Measurements from ENCODE around the gene SLC35E1.
A peak's percentile ranks its signal among the peaks of the same experiment; 100 is the strongest.

SLC35E1 gene

GRCh38 chr19:16586991-16587832 is 15.0 kb upstream of the SLC35E1 start:
- TF ChIP-seq, protein P1, sequence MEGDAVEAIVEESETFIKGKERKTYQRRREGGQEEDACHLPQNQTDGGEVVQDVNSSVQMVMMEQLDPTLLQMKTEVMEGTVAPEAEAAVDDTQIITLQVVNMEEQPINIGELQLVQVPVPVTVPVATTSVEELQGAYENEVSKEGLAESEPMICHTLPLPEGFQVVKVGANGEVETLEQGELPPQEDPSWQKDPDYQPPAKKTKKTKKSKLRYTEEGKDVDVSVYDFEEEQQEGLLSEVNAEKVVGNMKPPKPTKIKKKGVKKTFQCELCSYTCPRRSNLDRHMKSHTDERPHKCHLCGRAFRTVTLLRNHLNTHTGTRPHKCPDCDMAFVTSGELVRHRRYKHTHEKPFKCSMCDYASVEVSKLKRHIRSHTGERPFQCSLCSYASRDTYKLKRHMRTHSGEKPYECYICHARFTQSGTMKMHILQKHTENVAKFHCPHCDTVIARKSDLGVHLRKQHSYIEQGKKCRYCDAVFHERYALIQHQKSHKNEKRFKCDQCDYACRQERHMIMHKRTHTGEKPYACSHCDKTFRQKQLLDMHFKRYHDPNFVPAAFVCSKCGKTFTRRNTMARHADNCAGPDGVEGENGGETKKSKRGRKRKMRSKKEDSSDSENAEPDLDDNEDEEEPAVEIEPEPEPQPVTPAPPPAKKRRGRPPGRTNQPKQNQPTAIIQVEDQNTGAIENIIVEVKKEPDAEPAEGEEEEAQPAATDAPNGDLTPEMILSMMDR (IDR thresholded peaks at IDR 0.05; ENCODE audit: low read depth, low read length, poor library complexity, severe bottlenecking): no peak
- no peak for TF ChIP-seq EZH2phosphoT487 (IDR thresholded peaks at IDR 0.05; ENCODE audit: borderline replicate concordance, low read length)
- Histone ChIP-seq H3K79me2 (ENCODE audit: control insufficient read depth, low read length) (peaks cover 95% of the 10 kb centered on the region), H3K4me1 (ENCODE audit: control insufficient read depth, low read length) (peaks cover 97% of the 10 kb centered on the region)

DNA sequence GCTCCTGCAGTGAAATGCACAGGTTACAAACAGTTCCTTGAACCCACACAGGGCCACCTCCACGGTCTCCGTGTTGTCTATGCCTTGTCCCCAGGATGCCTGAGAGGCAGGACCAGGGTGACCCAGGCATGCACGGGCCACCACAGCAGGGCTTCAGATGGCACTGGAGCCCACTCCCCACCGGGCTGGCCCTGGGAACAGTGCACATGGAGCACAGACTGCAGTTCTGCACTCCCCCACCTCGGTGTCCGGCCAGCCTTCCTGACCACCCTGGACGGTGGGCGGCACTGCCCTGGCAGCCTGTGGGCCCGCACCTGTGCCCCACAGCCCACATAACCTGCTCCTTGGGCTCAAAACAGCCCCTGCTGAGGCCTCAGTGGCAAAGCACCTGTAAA is 14.3 kb upstream of the SLC35E1 start:
- Histone ChIP-seq H3K4me3 (ENCODE audit: low read length) (peak overlapping the region; percentile 78), H3K4me1 (ENCODE audit: control insufficient read depth, low read length) (peaks cover 97% of the 10 kb centered on the region), H3K27ac (ENCODE audit: low read depth, low read length) (peak overlapping the region; percentile 96), H3K4me2 (ENCODE audit: low read length) (peak overlapping the region; percentile 96), H3K9me3 (ENCODE audit: control insufficient read depth, insufficient read depth, low read length) (no peaks in the 10 kb centered on the region), H3K36me3 (ENCODE audit: control insufficient read depth, low read length) (peaks cover 43% of the 10 kb centered on the region), H3K27me3 (ENCODE audit: control insufficient read depth, low read length) (no peaks in the 10 kb centered on the region), H3K9me2 (replicated peaks; ENCODE audit: control insufficient read depth, low read length) (no peaks in the 10 kb centered on the region), H3K79me2 (ENCODE audit: control insufficient read depth, low read length) (peaks cover 95% of the 10 kb centered on the region), H4K20me1 (ENCODE audit: control insufficient read depth, insufficient read depth, low read depth, low read length) (0 out of 2 replicates have a peak, but pooled peaks cover 8% of the 10 kb centered on the region), H3F3A (ENCODE audit: control insufficient read depth, insufficient read depth) (peaks cover 50% of the 10 kb centered on the region)
- TF ChIP-seq, protein P1 (IDR thresholded peaks at IDR 0.05; ENCODE audit: low read depth, low read length, poor library complexity, severe bottlenecking): no peak
- no peak for TF ChIP-seq EZH2phosphoT487 (IDR thresholded peaks at IDR 0.05; ENCODE audit: borderline replicate concordance, low read length)

More at GRCh38 chr19:16586991-16587832, 15.0 kb upstream of the SLC35E1 start:
- H4K20me1 ChIP-seq (ENCODE audit: control insufficient read depth, insufficient read depth, low read depth, low read length): peaks cover 13% of the 10 kb centered on the region; the same call in 1 of the 2 replicates
- H3K27me3 ChIP-seq (ENCODE audit: control insufficient read depth, low read length): no peaks in the 10 kb centered on the region
- H3K9me3 ChIP-seq (ENCODE audit: control insufficient read depth, insufficient read depth, low read length): no peaks in the 10 kb centered on the region
- peak overlapping the region; percentile 78 for H3K4me3 ChIP-seq (ENCODE audit: low read length)
- peak overlapping the region; percentile 96 for H3K27ac ChIP-seq (ENCODE audit: low read depth, low read length)
- peaks cover 50% of the 10 kb centered on the region for H3F3A ChIP-seq (ENCODE audit: control insufficient read depth, insufficient read depth)
- peaks cover 36% of the 10 kb centered on the region for H3K36me3 ChIP-seq (ENCODE audit: control insufficient read depth, low read length)
- peak overlapping the region; percentile 96 for H3K4me2 ChIP-seq (ENCODE audit: low read length)
- H3K9me2 ChIP-seq (replicated peaks; ENCODE audit: control insufficient read depth, low read length): no peaks in the 10 kb centered on the region

DNA sequence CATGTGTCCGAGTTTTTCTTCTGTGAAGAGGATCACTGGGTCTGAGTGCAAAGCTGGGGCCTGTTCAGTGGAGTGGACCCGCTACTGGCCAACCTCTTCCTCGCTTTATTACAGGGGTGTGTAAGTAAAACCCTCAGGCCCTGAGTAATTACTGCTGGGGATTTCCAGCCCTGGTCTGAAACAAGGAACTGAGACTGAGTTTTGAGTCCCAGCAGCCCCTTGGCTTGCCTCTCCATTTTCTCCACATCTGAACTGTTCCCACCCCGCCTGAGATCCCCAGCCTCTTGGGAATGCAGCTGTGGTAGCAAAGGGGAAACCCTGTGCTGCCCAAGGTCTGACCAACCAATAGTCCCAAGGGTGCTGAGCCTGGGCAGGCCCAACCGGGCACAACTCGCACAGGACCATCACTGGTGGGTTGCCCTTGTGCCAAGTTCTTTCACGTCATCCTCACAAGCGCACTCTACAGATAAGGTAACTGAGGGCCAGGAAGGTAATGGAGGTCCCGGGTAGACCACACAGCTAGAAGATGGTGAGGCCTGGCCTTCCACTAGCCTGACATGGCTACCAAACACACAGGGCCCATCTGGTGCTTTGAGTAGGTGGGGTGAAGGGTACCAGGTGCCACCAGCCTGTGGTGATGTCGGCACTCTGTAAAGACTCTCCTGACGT is 13.7 kb upstream of the SLC35E1 start:
- Histone ChIP-seq H3K4me2 (ENCODE audit: low read length) (peak overlapping the region; percentile 96), H3F3A (ENCODE audit: control insufficient read depth, insufficient read depth) (peaks cover 50% of the 10 kb centered on the region)

More for the DNA sequence above, 13.7 kb upstream of the SLC35E1 start:
- H3K79me2 ChIP-seq (ENCODE audit: control insufficient read depth, low read length): peaks cover 95% of the 10 kb centered on the region
- H3K9me2 ChIP-seq (replicated peaks; ENCODE audit: control insufficient read depth, low read length): no peaks in the 10 kb centered on the region
- H3K4me1 ChIP-seq (ENCODE audit: control insufficient read depth, low read length): peaks cover 93% of the 10 kb centered on the region
- no peaks in the 10 kb centered on the region for H3K27me3 ChIP-seq (ENCODE audit: control insufficient read depth, low read length)
- H4K20me1 ChIP-seq (ENCODE audit: control insufficient read depth, insufficient read depth, low read depth, low read length): 0 out of 2 replicates have a peak, but pooled peaks cover 4% of the 10 kb centered on the region
- no peaks in the 10 kb centered on the region for H3K9me3 ChIP-seq (ENCODE audit: control insufficient read depth, insufficient read depth, low read length)
- peak overlapping the region; percentile 78 for H3K4me3 ChIP-seq (ENCODE audit: low read length)
- TF ChIP-seq, protein P1 (IDR thresholded peaks at IDR 0.05; ENCODE audit: low read depth, low read length, poor library complexity, severe bottlenecking): no peak
- TF ChIP-seq EZH2phosphoT487 (IDR thresholded peaks at IDR 0.05; ENCODE audit: borderline replicate concordance, low read length): no peak
- peak overlapping the region; percentile 96 for H3K27ac ChIP-seq (ENCODE audit: low read depth, low read length)
- H3K36me3 ChIP-seq (ENCODE audit: control insufficient read depth, low read length): peaks cover 47% of the 10 kb centered on the region
